HepG2 (cell line): Measurements from ENCODE around the gene TMTC1. TPM values are rescaled to one million over a fixed set of nuclear protein-coding genes. Genes with fewer than 3 reads are reported as not detected.

Experiments
- ATAC-seq: fragments of 200-7000 bp; cut with Tn5 transposase; 3 replicates; pipeline ENCODE4 v1.9.1; 2020; ENCODE audit warnings: mild to moderate bottlenecking, moderate library complexity
- BruUV-seq: library from RNA; stranded (reverse); fragments of 400-500 nt; replicated peaks from 2 replicates; lab custom pipeline; 2021; lab: Mats Ljungman, UMichigan
- CTCF ChIA-PET: fragments of 300-600 bp; formaldehyde crosslinking; extraction: SDS; loops from one replicate; lab custom pipeline; 2021; ENCODE audit warnings: low total read pairs, inconsistent platforms, low intra/inter-chr PET ratio; lab: Yijun Ruan, JAX
- POLR2A ChIA-PET: fragments of 350-600 bp; sonication (Branson Sonifier 250); formaldehyde crosslinking; loops from one replicate; lab custom pipeline; 2020; ENCODE audit warnings: antibody characterized with exemption, inconsistent platforms; lab: Yijun Ruan, JAX
- DNase-seq: peaks from one replicate; pipeline ENCODE4 v3.0.0-alpha.2; 2015; ENCODE audit warnings: low spot score
- FAIRE-seq: peaks from 3 replicates; lab custom pipeline; 2011; peaks lifted over from hg19 to GRCh38; lab: Jason Lieb, UNC
- H2AFZ ChIP-seq: one replicate; pipeline ENCODE4 v1.6.1; 2011; ENCODE audit warnings: low read length, inconsistent platforms
- H3K27ac ChIP-seq: fragments of 300-600 bp; 3 replicates; pipeline ENCODE4 v1.8.0; 2011; ENCODE audit warnings: mixed run types, mild to moderate bottlenecking, mixed read lengths, low read length, inconsistent platforms; ENCODE audit not compliant: insufficient read depth; ENCODE audit errors: extremely low read length
- H3K27me3 ChIP-seq, 2 experiments: fragments of 200-600 bp in 1 of 2; 2 replicates in 1 of 2; 3 replicates in 1 of 2; pipeline versions ENCODE4 v1.6.0 to v1.8.0; 2011; ENCODE audit warnings: low read length in 2 of 2, mild to moderate bottlenecking in 2 of 2, moderate library complexity in 2 of 2, inconsistent platforms in 1 of 2; ENCODE audit not compliant: insufficient read depth in 2 of 2, control insufficient read depth in 1 of 2
- H3K36me3 ChIP-seq, 2 experiments: fragments of 200-600 bp in 1 of 2; replicated peaks in 1 of 2; 2 replicates in 1 of 2; 3 replicates in 1 of 2; pipeline versions ENCODE4 v1.5.1 to v1.8.0; 2011; ENCODE audit warnings: low read length in 2 of 2, inconsistent platforms in 1 of 2; ENCODE audit not compliant: insufficient read depth in 2 of 2, control insufficient read depth in 1 of 2
- H3K4me1 ChIP-seq: 2 replicates; pipeline ENCODE4 v1.5.1; 2012; ENCODE audit warnings: low read length, inconsistent platforms; ENCODE audit not compliant: insufficient read depth
- H3K4me2 ChIP-seq: 2 replicates; pipeline ENCODE4 v1.6.0; 2011; ENCODE audit warnings: low read depth, low read length, inconsistent platforms
- H3K4me3 ChIP-seq, 3 experiments: fragments of 200-600 bp in 1 of 3; sonication (generic), shearing (Covaris generic) in 1 of 3; replicated peaks in 1 of 3; 2 replicates each; pipeline ENCODE4 v1.5.1; 2011 to 2016; ENCODE audit warnings: low read length in 3 of 3, inconsistent platforms in 2 of 3, low read depth in 2 of 3, mild to moderate bottlenecking in 2 of 3, control low read depth in 1 of 3, mixed read lengths in 1 of 3; ENCODE audit not compliant: insufficient read depth in 1 of 3
- H3K79me2 ChIP-seq: one replicate; pipeline ENCODE4 v1.6.1; 2011; ENCODE audit warnings: low read length, inconsistent platforms; ENCODE audit not compliant: insufficient read depth
- H3K9ac ChIP-seq: 2 replicates; pipeline ENCODE4 v1.6.0; 2011; ENCODE audit warnings: mild to moderate bottlenecking, low read depth, low read length, inconsistent platforms; ENCODE audit not compliant: insufficient read depth
- H3K9me3 ChIP-seq: 2 replicates; pipeline ENCODE4 v1.5.1; 2012; ENCODE audit warnings: mild to moderate bottlenecking, low read length
- H4K20me1 ChIP-seq: 2 replicates; pipeline ENCODE4 v1.6.0; 2011; ENCODE audit warnings: inconsistent platforms, mild to moderate bottlenecking, low read length, moderate library complexity; ENCODE audit not compliant: insufficient read depth
- ERF ChIP-seq: IDR thresholded peaks from 2 replicates; pipeline ENCODE4 v1.6.1; 2018; ENCODE audit warnings: missing biosample characterization, missing genetic modification reagents
- ETV6 ChIP-seq: sonication (generic); formaldehyde crosslinking; conservative IDR thresholded peaks from 2 replicates; pipeline ENCODE4 v1.4.0; 2020; ENCODE audit warnings: missing genetic modification reagents
- HNF4A ChIP-seq: sonication (generic); formaldehyde crosslinking; IDR thresholded peaks from 2 replicates; pipeline ENCODE4 v1.4.0; 2020; ENCODE audit warnings: missing genetic modification reagents
- MAF1 ChIP-seq: sonication (generic); formaldehyde crosslinking; IDR thresholded peaks from 2 replicates; pipeline ENCODE4 v1.5.0; 2020; ENCODE audit warnings: missing genetic modification reagents, borderline replicate concordance
- PLRG1 ChIP-seq: fragments of 450-650 bp; conservative IDR thresholded peaks from 2 replicates; pipeline ENCODE4 v1.6.1; 2016
- PRMT3 ChIP-seq: sonication (generic); formaldehyde crosslinking; IDR thresholded peaks from 2 replicates; pipeline ENCODE4 v1.8.1; 2022; ENCODE audit warnings: low read depth, mild to moderate bottlenecking, moderate library complexity, missing genetic modification reagents, borderline replicate concordance
- RXRA ChIP-seq: sonication (generic); formaldehyde crosslinking; IDR thresholded peaks from 2 replicates; pipeline ENCODE4 v1.5.1; 2020; ENCODE audit warnings: missing genetic modification reagents
- SMAD3 ChIP-seq: sonication (generic); formaldehyde crosslinking; IDR thresholded peaks from 2 replicates; pipeline ENCODE4 v1.4.0; 2020; ENCODE audit warnings: missing genetic modification reagents
- TBL1XR1 ChIP-seq: fragments of 150-350 bp; IDR thresholded peaks from 2 replicates; pipeline ENCODE4 v1.6.1; 2014; ENCODE audit warnings: borderline replicate concordance, low read length; ENCODE audit not compliant: partially characterized antibody
- YEATS4 ChIP-seq: sonication (generic); formaldehyde crosslinking; IDR thresholded peaks from 2 replicates; pipeline ENCODE4 v1.4.0; 2020; ENCODE audit warnings: missing genetic modification reagents, borderline replicate concordance
- ZFP41 ChIP-seq: sonication (generic); formaldehyde crosslinking; IDR thresholded peaks from 2 replicates; pipeline ENCODE4 v1.4.0; 2020; ENCODE audit warnings: mild to moderate bottlenecking, missing genetic modification reagents, borderline replicate concordance
- ZMAT3 ChIP-seq: sonication (generic); formaldehyde crosslinking; conservative IDR thresholded peaks from 2 replicates; pipeline ENCODE4 v1.7.0; 2021; ENCODE audit warnings: missing genetic modification reagents
- WGBS: methylation state at CpG from one replicate; pipeline ENCODE4 v1.1.6; 2017; ENCODE audit warnings: low lambda C conversion rate; 5-methylcytosine and 5-hydroxymethylcytosine counted together
- in situ Hi-C: cut with HindIII; loops from 2 replicates; pipeline ENCODE4 v1.10.0; 2017; ENCODE audit warnings: low pct_unique_long_range_greater_than_20kb; ENCODE audit not compliant: extremely low pct_ligation_motif_present
- intact Hi-C: fragments of 100-400 bp; cut with micrococcal nuclease; formaldehyde crosslinking; loops from one replicate; pipeline ENCODE4 v1.10.0; 2022; ENCODE audit not compliant: unreplicated experiment
- polyA plus RNA-seq, 8 experiments: library from polyadenylated mRNA; depleted of rRNA in 3 of 8; stranded (reverse) in 7 of 8; unstranded in 1 of 8; fragments of >200 nt; fragmentation: Illumina TruSeq in 4 of 8; extraction: Trizol in 4 of 8; gene quantifications; 2 replicates each; pipeline versions ENCODE4 v1.2.1 to v1.2.3, GENCODE V29; 2011 to 2016; ENCODE audit warnings: low read depth in 4 of 8, missing spikeins in 1 of 8, mixed read lengths in 1 of 8; ENCODE audit not compliant: insufficient read depth in 1 of 8
- total RNA-seq, 5 experiments: library from RNA; depleted of rRNA; stranded (reverse); fragments of >200 nt; fragmentation: Illumina TruSeq; extraction: Trizol; gene quantifications; 2 replicates each; pipeline ENCODE4 v1.2.3, GENCODE V29; 2016; ENCODE audit warnings: low read depth in 1 of 5
- TF ChIP-seq, protein P1 (sequence below): fragments of 450-650 bp; IDR thresholded peaks from 2 replicates; pipeline ENCODE4 v1.6.1; 2016
- TF ChIP-seq, protein P2 (sequence below): sonication (generic); formaldehyde crosslinking; IDR thresholded peaks from 2 replicates; pipeline ENCODE4 v1.4.0; 2020; ENCODE audit warnings: mild to moderate bottlenecking, missing genetic modification reagents
- TF ChIP-seq, protein P3 (sequence below): sonication (generic); formaldehyde crosslinking; IDR thresholded peaks from 2 replicates; pipeline ENCODE4 v1.4.0; 2020; ENCODE audit warnings: mild to moderate bottlenecking, missing genetic modification reagents

Gene TMTC1
- total and polyA plus RNA-seq, 2 of the 13 experiments (the other 11 are each of a cell fraction or from before 2014, with no cell fraction given) = 0.69 to 1.8 TPM

DNA sequence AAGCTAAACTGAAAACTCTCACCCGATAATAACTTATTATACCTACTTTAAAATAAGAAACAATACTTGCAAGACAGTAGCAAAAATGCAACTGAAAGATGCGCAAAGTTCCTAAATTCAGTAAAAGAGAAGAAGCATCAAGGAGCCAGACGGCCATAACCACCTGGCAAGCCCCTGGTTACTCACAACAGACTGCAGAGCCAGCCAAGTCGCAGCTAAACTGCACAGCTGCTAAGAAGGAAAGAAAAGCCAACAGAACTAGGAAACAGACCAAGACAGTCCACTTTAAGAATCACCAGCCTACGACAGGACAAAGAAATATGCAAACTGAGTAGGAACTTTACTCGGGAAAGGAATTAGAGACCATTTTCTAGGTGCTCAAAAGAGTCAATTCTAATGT is 127.9 kb downstream of the TMTC1 start:
- Histone ChIP-seq H3K9ac (no peak overlapping the region), H2AFZ (no peak overlapping the region), H3K27ac (no peak overlapping the region), H3K4me3 (no peak overlapping the region), H3K4me2 (no peak overlapping the region), H4K20me1 (no peaks in the 10 kb centered on the region), H3K27me3 (no peaks in the 10 kb centered on the region), H3K36me3 (no peaks in the 10 kb centered on the region), H3K9me3 (no peaks in the 10 kb centered on the region), H3K4me1 (no peaks in the 10 kb centered on the region), H3K79me2 (no peaks in the 10 kb centered on the region)
- DNase-seq (no peak), ATAC-seq (no peak), FAIRE-seq (no peak)
- no peak for TF ChIP-seq PRMT3
- no peak for TF ChIP-seq YEATS4 (CRISPR knock-in tag)
- TF ChIP-seq HNF4A (CRISPR knock-in tag) = no peak
- TF ChIP-seq PLRG1 = no peak
- no peak for TF ChIP-seq RXRA (CRISPR knock-in tag)
- TF ChIP-seq, protein P1, sequence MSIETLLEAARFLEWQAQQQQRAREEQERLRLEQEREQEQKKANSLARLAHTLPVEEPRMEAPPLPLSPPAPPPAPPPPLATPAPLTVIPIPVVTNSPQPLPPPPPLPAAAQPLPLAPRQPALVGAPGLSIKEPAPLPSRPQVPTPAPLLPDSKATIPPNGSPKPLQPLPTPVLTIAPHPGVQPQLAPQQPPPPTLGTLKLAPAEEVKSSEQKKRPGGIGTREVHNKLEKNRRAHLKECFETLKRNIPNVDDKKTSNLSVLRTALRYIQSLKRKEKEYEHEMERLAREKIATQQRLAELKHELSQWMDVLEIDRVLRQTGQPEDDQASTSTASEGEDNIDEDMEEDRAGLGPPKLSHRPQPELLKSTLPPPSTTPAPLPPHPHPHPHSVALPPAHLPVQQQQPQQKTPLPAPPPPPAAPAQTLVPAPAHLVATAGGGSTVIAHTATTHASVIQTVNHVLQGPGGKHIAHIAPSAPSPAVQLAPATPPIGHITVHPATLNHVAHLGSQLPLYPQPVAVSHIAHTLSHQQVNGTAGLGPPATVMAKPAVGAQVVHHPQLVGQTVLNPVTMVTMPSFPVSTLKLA = no peak
- BruUV-seq = no TSS peak
- POLR2A ChIA-PET = no interaction called here
- intact Hi-C loops (no loop called here), in situ Hi-C loops (no loop called here)
- CTCF ChIA-PET = no interaction called here
- 20% methylated on average over 6 of the region's 6 CpGs for WGBS

DNA sequence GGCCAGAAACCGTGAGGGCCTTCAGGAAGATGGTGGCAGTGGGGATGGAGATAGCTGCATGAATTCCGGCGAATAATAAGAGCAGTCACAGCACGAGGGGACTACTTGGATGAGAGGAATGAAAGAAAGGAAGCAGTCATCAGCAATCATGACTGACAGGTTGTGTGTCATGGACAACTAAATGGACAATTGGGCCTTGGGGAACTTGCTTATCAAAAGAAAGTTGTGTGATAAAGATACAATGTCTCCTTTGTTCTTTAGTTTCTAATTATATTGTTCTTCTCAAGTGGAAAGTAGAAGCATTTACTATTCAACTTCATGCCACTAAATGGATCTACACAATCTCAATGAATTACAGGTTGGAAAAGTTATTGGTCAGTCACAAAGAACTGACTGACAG is 130.5 kb downstream of the TMTC1 start:
- in situ Hi-C loops (no loop called here), intact Hi-C loops (no loop called here)
- Histone ChIP-seq H3K9ac (no peak overlapping the region), H3K79me2 (no peaks in the 10 kb centered on the region), H3K4me3 (no peak overlapping the region), H3K9me3 (no peaks in the 10 kb centered on the region), H3K27me3 (no peaks in the 10 kb centered on the region), H3K4me2 (no peak overlapping the region), H2AFZ (no peak overlapping the region), H3K4me1 (no peaks in the 10 kb centered on the region), H3K27ac (no peak overlapping the region), H4K20me1 (no peaks in the 10 kb centered on the region), H3K36me3 (no peaks in the 10 kb centered on the region)
- ATAC-seq (no peak), FAIRE-seq (no peak), DNase-seq (no peak)
- POLR2A ChIA-PET = no interaction called here
- 45% methylated on average over 4 of the region's 4 CpGs for WGBS
- CTCF ChIA-PET = no interaction called here
- no TSS peak for BruUV-seq
- no peak for TF ChIP-seq ERF (CRISPR knock-in tag)
- TF ChIP-seq SMAD3 (CRISPR knock-in tag) = no peak
- TF ChIP-seq MAF1 (CRISPR knock-in tag) = no peak
- TF ChIP-seq, protein P2, sequence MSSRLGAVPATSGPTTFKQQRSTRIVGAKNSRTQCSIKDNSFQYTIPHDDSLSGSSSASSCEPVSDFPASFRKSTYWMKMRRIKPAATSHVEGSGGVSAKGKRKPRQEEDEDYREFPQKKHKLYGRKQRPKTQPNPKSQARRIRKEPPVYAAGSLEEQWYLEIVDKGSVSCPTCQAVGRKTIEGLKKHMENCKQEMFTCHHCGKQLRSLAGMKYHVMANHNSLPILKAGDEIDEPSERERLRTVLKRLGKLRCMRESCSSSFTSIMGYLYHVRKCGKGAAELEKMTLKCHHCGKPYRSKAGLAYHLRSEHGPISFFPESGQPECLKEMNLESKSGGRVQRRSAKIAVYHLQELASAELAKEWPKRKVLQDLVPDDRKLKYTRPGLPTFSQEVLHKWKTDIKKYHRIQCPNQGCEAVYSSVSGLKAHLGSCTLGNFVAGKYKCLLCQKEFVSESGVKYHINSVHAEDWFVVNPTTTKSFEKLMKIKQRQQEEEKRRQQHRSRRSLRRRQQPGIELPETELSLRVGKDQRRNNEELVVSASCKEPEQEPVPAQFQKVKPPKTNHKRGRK (CRISPR knock-in tag) = no peak
- TF ChIP-seq, protein P3, sequence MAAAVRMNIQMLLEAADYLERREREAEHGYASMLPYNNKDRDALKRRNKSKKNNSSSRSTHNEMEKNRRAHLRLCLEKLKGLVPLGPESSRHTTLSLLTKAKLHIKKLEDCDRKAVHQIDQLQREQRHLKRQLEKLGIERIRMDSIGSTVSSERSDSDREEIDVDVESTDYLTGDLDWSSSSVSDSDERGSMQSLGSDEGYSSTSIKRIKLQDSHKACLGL (CRISPR knock-in tag) = no peak
- TF ChIP-seq ZMAT3 = no peak
- TF ChIP-seq ZFP41 (CRISPR knock-in tag) = no peak
- no peak for TF ChIP-seq TBL1XR1
- no peak for TF ChIP-seq ETV6 (CRISPR knock-in tag)
